HepG2 (cell line): ENCODE measurements around the gene PSMC1. TPM values are rescaled to one million over a fixed set of nuclear protein-coding genes. Genes with fewer than 3 reads are reported as not detected.

Experiments
- ATAC-seq: fragments of 200-7000 bp; cut with Tn5 transposase; 3 replicates; pipeline ENCODE4 v1.9.1; 2020; ENCODE audit warnings: mild to moderate bottlenecking, moderate library complexity
- BruUV-seq: library from RNA; stranded (reverse); fragments of 400-500 nt; replicated peaks from 2 replicates; lab custom pipeline; 2021; lab: Mats Ljungman, UMichigan
- CTCF ChIA-PET: fragments of 300-600 bp; formaldehyde crosslinking; extraction: SDS; loops from one replicate; lab custom pipeline; 2021; ENCODE audit warnings: low total read pairs, inconsistent platforms, low intra/inter-chr PET ratio; lab: Yijun Ruan, JAX
- POLR2A ChIA-PET: fragments of 350-600 bp; sonication (Branson Sonifier 250); formaldehyde crosslinking; loops from one replicate; lab custom pipeline; 2020; ENCODE audit warnings: antibody characterized with exemption, inconsistent platforms; lab: Yijun Ruan, JAX
- DNase-seq: peaks from one replicate; pipeline ENCODE4 v3.0.0-alpha.2; 2015; ENCODE audit warnings: low spot score
- FAIRE-seq: peaks from 3 replicates; lab custom pipeline; 2011; peaks lifted over from hg19 to GRCh38; lab: Jason Lieb, UNC
- H2AFZ ChIP-seq: one replicate; pipeline ENCODE4 v1.6.1; 2011; ENCODE audit warnings: low read length, inconsistent platforms
- H3K27ac ChIP-seq: fragments of 300-600 bp; 3 replicates; pipeline ENCODE4 v1.8.0; 2011; ENCODE audit warnings: mixed run types, mild to moderate bottlenecking, mixed read lengths, low read length, inconsistent platforms; ENCODE audit not compliant: insufficient read depth; ENCODE audit errors: extremely low read length
- H3K27me3 ChIP-seq, 2 experiments: fragments of 200-600 bp in 1 of 2; 2 replicates in 1 of 2; 3 replicates in 1 of 2; pipeline versions ENCODE4 v1.6.0 to v1.8.0; 2011; ENCODE audit warnings: low read length in 2 of 2, mild to moderate bottlenecking in 2 of 2, moderate library complexity in 2 of 2, inconsistent platforms in 1 of 2; ENCODE audit not compliant: insufficient read depth in 2 of 2, control insufficient read depth in 1 of 2
- H3K36me3 ChIP-seq, 2 experiments: fragments of 200-600 bp in 1 of 2; replicated peaks in 1 of 2; 2 replicates in 1 of 2; 3 replicates in 1 of 2; pipeline versions ENCODE4 v1.5.1 to v1.8.0; 2011; ENCODE audit warnings: low read length in 2 of 2, inconsistent platforms in 1 of 2; ENCODE audit not compliant: insufficient read depth in 2 of 2, control insufficient read depth in 1 of 2
- H3K4me1 ChIP-seq: 2 replicates; pipeline ENCODE4 v1.5.1; 2012; ENCODE audit warnings: low read length, inconsistent platforms; ENCODE audit not compliant: insufficient read depth
- H3K4me2 ChIP-seq: 2 replicates; pipeline ENCODE4 v1.6.0; 2011; ENCODE audit warnings: low read depth, low read length, inconsistent platforms
- H3K4me3 ChIP-seq, 3 experiments: fragments of 200-600 bp in 1 of 3; sonication (generic), shearing (Covaris generic) in 1 of 3; replicated peaks in 1 of 3; 2 replicates each; pipeline ENCODE4 v1.5.1; 2011 to 2016; ENCODE audit warnings: low read length in 3 of 3, inconsistent platforms in 2 of 3, low read depth in 2 of 3, mild to moderate bottlenecking in 2 of 3, control low read depth in 1 of 3, mixed read lengths in 1 of 3; ENCODE audit not compliant: insufficient read depth in 1 of 3
- H3K79me2 ChIP-seq: one replicate; pipeline ENCODE4 v1.6.1; 2011; ENCODE audit warnings: low read length, inconsistent platforms; ENCODE audit not compliant: insufficient read depth
- H3K9ac ChIP-seq: 2 replicates; pipeline ENCODE4 v1.6.0; 2011; ENCODE audit warnings: mild to moderate bottlenecking, low read depth, low read length, inconsistent platforms; ENCODE audit not compliant: insufficient read depth
- H3K9me3 ChIP-seq: 2 replicates; pipeline ENCODE4 v1.5.1; 2012; ENCODE audit warnings: mild to moderate bottlenecking, low read length
- H4K20me1 ChIP-seq: 2 replicates; pipeline ENCODE4 v1.6.0; 2011; ENCODE audit warnings: inconsistent platforms, mild to moderate bottlenecking, low read length, moderate library complexity; ENCODE audit not compliant: insufficient read depth
- HNF4A ChIP-seq: sonication (generic); formaldehyde crosslinking; IDR thresholded peaks from 2 replicates; pipeline ENCODE4 v1.4.0; 2020; ENCODE audit warnings: missing genetic modification reagents
- SMARCE1 ChIP-seq: fragments of 450-650 bp; IDR thresholded peaks from 2 replicates; pipeline ENCODE4 v1.6.1; 2017; ENCODE audit warnings: borderline replicate concordance
- XBP1 ChIP-seq: sonication (generic); formaldehyde crosslinking; IDR thresholded peaks from 2 replicates; pipeline ENCODE4 v1.5.0; 2020; ENCODE audit warnings: missing genetic modification reagents
- ZNF24 ChIP-seq: fragments of 450-650 bp; IDR thresholded peaks from 2 replicates; pipeline ENCODE4 v1.6.1; 2017; ENCODE audit warnings: antibody characterized with exemption, mild to moderate bottlenecking
- WGBS: methylation state at CpG from one replicate; pipeline ENCODE4 v1.1.6; 2017; ENCODE audit warnings: low lambda C conversion rate; 5-methylcytosine and 5-hydroxymethylcytosine counted together
- in situ Hi-C: cut with HindIII; loops from 2 replicates; pipeline ENCODE4 v1.10.0; 2017; ENCODE audit warnings: low pct_unique_long_range_greater_than_20kb; ENCODE audit not compliant: extremely low pct_ligation_motif_present
- intact Hi-C: fragments of 100-400 bp; cut with micrococcal nuclease; formaldehyde crosslinking; loops from one replicate; pipeline ENCODE4 v1.10.0; 2022; ENCODE audit not compliant: unreplicated experiment
- polyA plus RNA-seq, 8 experiments: library from polyadenylated mRNA; depleted of rRNA in 3 of 8; stranded (reverse) in 7 of 8; unstranded in 1 of 8; fragments of >200 nt; fragmentation: Illumina TruSeq in 4 of 8; extraction: Trizol in 4 of 8; gene quantifications; 2 replicates each; pipeline versions ENCODE4 v1.2.1 to v1.2.3, GENCODE V29; 2011 to 2016; ENCODE audit warnings: low read depth in 4 of 8, missing spikeins in 1 of 8, mixed read lengths in 1 of 8; ENCODE audit not compliant: insufficient read depth in 1 of 8
- total RNA-seq, 5 experiments: library from RNA; depleted of rRNA; stranded (reverse); fragments of >200 nt; fragmentation: Illumina TruSeq; extraction: Trizol; gene quantifications; 2 replicates each; pipeline ENCODE4 v1.2.3, GENCODE V29; 2016; ENCODE audit warnings: low read depth in 1 of 5
- TF ChIP-seq, protein P1 (sequence below): sonication (generic); formaldehyde crosslinking; IDR thresholded peaks from 2 replicates; pipeline ENCODE4 v1.4.0; 2020; ENCODE audit warnings: missing genetic modification reagents, borderline replicate concordance

Gene PSMC1
- total and polyA plus RNA-seq, 2 of the 13 experiments (the other 11 are each of a cell fraction or from before 2014, with no cell fraction given), result 48.6 to 167 TPM

DNA sequence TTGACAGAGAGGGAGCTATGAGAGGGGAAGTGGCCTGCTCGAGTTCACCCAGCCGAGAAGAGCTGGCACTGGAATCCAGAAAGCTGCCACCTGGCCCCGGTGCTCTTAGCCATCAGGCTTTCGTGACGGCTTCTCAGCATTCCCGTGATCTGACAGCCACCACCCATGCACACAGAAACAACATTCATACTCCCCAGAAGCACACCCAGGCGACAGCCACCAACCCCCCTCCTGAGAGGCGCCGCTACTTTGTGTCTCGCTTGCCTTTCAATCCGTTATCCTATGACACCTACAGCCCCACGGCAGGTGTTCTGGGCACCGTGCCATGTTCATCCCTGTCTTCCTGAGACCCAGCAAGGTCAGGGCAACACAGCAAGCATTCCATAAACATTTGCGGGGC lies 31.4 kb downstream of the PSMC1 start:
- DNase-seq, result no peak
- CTCF ChIA-PET, result no interaction called here
- Histone ChIP-seq H3K4me1 (no peaks in the 10 kb centered on the region; the same call in 1 of the 2 replicates), H2AFZ (no peak overlapping the region), H3K4me2 (no peak overlapping the region), H3K4me3 (no peak overlapping the region), H3K27me3 (no peaks in the 10 kb centered on the region), H3K27ac (no peak overlapping the region), H3K9me3 (no peaks in the 10 kb centered on the region), H3K79me2 (no peaks in the 10 kb centered on the region), H3K9ac (no peak overlapping the region), H4K20me1 (no peaks in the 10 kb centered on the region), H3K36me3 (peaks cover 9 to 61% of the 10 kb centered on the region in 2 experiments)
- BruUV-seq, result no TSS peak
- intact Hi-C loops, result no loop called here
- 98% methylated on average over 11 of the region's 14 CpGs for WGBS
- POLR2A ChIA-PET, result no interaction called here
- TF ChIP-seq, protein P1, sequence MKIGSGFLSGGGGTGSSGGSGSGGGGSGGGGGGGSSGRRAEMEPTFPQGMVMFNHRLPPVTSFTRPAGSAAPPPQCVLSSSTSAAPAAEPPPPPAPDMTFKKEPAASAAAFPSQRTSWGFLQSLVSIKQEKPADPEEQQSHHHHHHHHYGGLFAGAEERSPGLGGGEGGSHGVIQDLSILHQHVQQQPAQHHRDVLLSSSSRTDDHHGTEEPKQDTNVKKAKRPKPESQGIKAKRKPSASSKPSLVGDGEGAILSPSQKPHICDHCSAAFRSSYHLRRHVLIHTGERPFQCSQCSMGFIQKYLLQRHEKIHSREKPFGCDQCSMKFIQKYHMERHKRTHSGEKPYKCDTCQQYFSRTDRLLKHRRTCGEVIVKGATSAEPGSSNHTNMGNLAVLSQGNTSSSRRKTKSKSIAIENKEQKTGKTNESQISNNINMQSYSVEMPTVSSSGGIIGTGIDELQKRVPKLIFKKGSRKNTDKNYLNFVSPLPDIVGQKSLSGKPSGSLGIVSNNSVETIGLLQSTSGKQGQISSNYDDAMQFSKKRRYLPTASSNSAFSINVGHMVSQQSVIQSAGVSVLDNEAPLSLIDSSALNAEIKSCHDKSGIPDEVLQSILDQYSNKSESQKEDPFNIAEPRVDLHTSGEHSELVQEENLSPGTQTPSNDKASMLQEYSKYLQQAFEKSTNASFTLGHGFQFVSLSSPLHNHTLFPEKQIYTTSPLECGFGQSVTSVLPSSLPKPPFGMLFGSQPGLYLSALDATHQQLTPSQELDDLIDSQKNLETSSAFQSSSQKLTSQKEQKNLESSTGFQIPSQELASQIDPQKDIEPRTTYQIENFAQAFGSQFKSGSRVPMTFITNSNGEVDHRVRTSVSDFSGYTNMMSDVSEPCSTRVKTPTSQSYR (CRISPR knock-in tag), result no peak
- TF ChIP-seq HNF4A (CRISPR knock-in tag), result no peak
- in situ Hi-C loops, result no loop called here
- no peak for FAIRE-seq
- ATAC-seq, result no peak

DNA sequence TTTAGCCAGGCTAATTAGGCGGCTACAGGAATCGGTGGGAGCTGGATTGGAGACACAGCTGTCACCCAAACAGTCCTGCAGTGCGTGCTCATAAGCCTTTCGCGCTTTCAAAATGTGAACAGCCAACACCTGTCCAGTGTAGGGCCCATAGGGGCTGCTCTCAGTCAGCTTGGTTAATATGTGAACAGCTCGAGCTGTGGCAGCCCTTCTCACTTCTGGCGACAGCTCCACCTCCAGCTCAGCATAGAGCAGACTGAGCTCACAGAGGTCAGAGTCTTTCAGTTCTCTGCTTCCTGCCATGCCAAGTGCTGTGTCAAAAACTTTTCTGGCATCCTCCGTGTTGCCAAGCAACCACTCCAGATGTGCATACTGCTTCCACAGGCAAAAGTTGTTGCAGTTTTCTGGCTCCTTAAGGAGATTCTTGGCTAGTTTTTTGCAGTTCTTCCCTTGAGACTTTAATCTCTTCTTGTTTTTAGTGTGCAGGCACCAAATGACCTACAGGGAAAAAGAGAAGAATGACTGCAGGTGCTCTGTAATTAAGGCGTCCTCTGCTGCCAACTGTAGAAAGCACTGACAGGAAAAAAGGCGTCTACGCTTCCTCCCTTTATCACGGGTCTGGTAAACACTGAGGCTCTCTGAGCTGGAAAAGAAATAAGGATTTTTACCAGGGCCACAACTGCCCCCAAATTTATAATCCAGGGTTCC lies 32.5 kb downstream of the PSMC1 start:
- in situ Hi-C loops, result no loop called here
- H3K79me2 ChIP-seq, result no peaks in the 10 kb centered on the region
- no peak overlapping the region for H2AFZ ChIP-seq
- H3K27ac ChIP-seq, result no peak overlapping the region
- BruUV-seq, result no TSS peak
- peaks cover 9 to 61% of the 10 kb centered on the region in 2 experiments for H3K36me3 ChIP-seq
- intact Hi-C loops, result loop anchor here (1.0 kb wide), 1 partner anchor 408 kb away; no protein-coding TSS in a partner anchor
- H3K4me2 ChIP-seq, result no peak overlapping the region
- ATAC-seq (peak; percentile 86), DNase-seq (peak; percentile 3), FAIRE-seq (no peak)
- no peaks in the 10 kb centered on the region for H3K9me3 ChIP-seq
- 91% methylated on average over 12 of the region's 12 CpGs for WGBS
- no peak overlapping the region for H3K9ac ChIP-seq
- no peak overlapping the region for H3K4me3 ChIP-seq
- ChIA-PET POLR2A (interaction anchor here (1.2 to 1.3 kb wide), 2 partner anchors 23 to 109 kb away, joined by 4 to 6 read pairs; partner anchors contain the start of gene CALM1), CTCF (interaction anchor here (1.5 kb wide), 1 partner anchor 111 kb away, joined by 5 read pairs; no protein-coding TSS in a partner anchor)
- no peaks in the 10 kb centered on the region for H4K20me1 ChIP-seq
- no peaks in the 10 kb centered on the region for H3K27me3 ChIP-seq
- H3K4me1 ChIP-seq, result no peaks in the 10 kb centered on the region; the same call in 1 of the 2 replicates
- TF ChIP-seq ZNF24 (no peak), SMARCE1 (no peak), XBP1 (no peak)
